ENCODE results near the gene RBM33.
"Not testable (repeated sequence)": the region's sequence is repeated elsewhere in the genome, so short reads cannot be mapped to it uniquely, and the experiment has no call there.

Gene RBM33, protein sequence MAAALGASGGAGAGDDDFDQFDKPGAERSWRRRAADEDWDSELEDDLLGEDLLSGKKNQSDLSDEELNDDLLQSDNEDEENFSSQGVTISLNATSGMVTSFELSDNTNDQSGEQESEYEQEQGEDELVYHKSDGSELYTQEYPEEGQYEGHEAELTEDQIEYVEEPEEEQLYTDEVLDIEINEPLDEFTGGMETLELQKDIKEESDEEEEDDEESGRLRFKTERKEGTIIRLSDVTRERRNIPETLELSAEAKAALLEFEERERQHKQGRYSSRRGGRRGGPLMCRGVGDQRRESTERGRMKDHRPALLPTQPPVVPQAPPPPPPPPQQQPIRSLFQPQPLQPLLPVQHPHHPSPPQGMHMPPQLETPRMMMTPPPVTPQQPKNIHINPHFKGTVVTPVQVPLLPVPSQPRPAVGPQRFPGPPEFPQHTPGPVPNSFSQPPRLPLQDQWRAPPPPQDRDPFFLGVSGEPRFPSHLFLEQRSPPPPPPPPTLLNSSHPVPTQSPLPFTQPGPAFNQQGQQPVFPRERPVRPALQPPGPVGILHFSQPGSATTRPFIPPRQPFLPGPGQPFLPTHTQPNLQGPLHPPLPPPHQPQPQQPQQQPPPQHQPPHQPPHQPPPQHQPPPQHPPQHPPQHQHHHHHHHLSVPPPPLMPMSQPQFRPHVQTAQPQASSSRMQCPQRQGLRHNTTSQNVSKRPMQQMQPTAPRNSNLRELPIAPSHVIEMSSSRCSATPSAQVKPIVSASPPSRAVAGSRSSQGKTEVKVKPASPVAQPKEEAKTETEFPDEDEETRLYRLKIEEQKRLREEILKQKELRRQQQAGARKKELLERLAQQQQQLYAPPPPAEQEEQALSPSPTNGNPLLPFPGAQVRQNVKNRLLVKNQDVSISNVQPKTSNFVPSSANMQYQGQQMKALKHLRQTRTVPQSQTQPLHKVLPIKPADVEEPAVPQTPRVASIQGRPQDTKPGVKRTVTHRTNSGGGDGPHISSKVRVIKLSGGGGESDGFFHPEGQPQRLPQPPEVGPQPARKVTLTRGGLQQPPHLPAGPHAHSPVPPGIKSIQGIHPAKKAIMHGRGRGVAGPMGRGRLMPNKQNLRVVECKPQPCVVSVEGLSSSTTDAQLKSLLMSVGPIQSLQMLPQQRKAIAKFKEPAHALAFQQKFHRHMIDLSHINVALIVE

DNA sequence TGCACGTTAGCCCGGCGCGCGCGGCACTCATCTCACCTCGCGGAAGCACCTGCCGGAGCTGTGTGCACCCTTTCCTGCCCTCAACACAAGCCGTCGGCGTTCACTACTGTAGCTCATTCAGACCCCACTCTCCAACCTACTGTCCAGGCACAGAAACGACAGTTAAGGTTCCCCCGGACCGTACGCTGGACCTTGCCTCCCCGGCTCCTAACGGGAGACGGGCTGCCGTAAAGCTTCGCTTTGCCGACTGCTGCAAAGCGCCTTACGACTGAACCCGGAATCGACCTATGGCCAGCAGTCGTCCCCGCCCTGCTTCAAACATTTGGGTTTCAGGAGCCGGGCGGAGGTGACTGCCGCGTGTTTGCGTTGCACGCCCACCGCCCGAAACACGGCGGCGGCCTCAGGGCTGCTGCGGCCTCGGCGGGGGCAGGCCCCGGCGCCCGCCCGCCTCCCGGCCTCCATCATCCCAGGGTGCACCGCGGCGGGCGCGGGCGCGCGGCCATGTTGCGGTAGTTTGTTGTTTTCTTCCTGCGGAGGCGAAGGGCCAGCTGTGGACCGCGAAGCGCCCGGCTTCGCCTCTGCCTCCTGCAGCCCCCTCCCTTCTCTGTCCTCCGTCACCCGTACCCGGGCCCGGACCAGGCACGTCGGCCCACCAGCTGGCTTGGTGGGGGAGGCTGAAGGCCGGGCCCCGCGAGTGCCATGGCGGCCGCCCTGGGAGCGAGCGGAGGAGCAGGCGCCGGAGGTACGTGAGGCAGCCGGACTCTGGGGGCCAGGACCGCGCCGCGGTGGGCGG, at the start of gene RBM33:
Gene RBM33 (plus strand): TSS at position 484 of the 793 bp plus-strand sequence. CDS start 216 bp downstream, at position 700.
- peak; percentile 82 for DNase-seq

DNA sequence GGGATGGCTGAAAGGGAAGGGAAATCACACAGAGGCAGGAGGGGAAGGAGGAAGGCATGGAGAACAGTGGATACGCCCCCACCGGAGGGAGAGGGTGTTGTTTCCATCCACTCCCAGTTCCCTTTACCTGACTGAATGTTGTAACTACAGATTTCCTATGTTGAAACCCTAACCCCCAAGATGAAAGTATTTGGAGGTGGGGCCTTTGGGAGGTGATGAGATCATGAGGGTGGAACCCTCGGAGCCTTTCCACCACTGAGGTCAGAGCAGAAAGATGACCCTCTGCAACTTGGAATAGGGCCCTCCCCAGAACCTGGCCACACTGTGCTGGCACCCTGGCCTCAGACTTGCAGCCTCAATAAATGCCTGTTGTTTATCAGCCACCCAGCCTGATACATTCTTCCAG, 49.5 kb upstream of the RBM33 start:
- DNase-seq: no peak

DNA sequence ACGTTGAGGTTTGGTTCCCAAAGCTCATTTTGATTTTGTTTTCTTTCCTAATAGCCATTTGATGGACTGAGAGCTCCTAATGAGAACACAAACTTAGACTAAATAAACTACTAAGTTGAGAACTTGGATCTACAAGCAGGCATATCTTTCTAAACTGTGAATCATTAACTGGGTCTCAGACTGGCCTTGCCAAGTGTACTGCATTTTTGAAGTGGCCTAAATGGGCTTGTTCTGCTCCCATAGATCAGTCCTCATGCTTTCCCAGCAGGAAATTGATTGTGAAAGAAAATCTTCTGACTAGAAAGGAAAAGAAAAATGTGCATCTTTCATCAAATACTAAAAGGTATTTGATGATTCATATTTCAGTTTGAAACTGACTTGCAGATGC, 46.7 kb upstream of the RBM33 start:
- DNase-seq: no peak

DNA sequence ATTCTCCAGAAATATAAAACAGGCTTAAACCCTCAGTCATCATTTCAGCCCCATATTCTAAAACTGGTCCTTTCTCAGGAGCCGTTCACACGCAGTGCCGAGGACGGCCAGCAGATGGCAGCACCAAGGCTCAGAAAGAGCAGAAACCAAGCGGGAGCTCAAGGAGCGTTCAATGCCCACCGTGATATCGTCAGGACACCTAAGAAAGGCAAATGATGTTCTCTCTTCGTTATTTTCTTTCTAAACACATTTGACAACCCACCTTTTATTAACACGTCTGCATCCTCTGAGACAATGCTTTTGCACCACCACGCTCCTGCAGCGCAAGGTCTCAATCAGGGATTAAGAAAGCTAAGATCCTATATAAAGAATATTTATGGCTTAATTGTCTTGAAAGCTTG, 45.7 kb upstream of the RBM33 start:
- DNase-seq: peak; percentile 71

DNA sequence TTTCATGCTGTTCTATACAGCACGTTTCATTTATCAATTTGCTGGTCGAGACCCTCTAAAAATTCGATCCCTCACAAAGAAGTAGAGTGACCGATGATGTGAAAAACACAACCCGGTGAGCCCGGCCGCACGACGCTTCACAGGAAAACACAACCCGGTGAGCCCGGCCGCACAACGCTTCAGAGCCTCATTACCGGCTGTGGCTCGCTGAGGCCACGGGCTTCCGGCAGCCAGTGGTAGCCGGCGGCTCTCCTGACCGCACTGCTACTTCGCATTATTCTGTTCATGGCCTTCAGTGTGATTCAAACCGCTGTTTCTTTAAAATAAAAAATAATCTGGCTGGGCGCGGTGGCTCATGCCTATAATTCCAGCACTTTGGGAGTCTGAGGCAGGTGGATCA, 42.3 kb upstream of the RBM33 start:
- no peak for DNase-seq

DNA sequence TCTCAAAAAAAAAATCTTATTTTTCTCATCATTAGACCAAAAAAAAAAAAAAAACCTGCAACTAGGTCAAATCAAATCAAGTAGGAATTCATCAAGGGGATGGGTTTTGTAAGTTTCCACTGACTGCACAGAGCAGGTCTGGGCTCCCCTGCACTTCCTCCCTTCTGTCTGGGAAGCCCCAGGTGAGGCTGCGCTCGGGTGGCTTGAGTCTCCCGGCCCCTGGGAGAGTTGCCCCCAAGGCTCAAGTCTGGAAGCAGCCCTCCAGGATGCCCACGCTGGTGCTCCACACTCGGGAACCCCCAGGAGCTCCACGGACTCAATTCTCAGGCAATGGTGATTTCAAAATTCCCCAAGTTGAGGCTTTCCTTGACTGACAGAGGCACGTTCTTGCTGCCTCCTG, 41.7 kb upstream of the RBM33 start:
- DNase-seq: no peak

DNA sequence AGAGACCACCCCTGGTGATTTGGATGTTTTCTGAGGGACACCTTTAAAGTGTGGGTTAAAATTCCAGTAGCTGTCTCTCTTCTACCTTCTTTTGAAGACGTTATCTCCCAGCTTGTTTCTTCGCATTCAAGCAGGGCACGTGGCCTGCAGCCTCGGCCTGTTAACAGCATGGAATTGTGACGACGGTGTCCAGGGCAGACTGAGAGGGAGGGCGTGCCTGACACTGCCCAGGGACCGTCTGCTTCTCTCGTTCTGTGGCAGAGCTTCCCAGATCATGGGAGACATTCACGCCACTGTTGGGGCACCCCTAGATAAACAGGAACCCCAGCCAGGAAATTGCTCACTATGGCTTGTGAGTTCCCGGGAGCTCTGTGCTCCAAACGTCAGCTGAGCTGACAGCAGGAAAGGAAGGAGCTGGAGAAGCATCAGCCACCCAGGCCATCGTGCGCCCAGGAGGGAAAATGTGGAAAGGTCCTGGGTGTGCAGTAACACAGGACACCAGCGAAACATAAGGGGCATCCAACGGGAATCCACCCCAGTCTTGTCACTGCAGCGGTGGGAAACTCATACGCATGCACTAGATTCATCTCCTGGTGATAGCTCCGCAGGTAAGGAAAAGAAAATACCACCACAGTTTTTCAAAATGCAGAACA, 41.1 kb upstream of the RBM33 start:
- DNase-seq: no peak

DNA sequence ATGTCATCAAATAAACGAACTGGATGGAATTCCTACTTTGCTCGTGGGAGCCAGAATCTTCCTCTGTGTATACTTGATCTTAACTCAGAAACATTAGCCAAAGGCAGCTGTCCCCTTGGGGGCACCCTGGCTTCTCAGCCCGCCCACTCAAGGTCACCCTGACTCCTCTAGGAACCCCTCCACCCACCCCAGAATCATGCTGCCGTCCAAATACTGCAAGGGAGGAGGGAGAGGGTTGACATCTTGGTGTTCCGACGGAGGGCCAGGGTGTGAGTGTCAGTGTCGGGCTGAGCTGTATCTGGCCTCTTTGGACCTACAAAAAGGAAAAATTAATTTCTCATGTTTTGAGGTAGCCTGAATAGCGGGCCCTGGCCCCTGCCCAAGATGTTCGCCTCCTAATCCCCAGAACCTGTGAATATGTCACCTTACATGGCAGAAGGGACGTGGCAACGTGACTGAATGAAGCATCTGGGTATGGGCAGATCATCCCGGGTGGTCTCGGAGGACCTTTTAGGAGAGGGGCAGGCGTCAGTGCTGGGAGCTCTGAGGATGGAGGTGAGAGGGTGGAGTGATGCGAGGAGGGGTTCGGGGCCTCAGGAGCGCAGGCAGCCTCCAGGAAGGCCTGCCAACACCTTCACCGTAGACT, 40.5 kb upstream of the RBM33 start:
- no peak for DNase-seq

DNA sequence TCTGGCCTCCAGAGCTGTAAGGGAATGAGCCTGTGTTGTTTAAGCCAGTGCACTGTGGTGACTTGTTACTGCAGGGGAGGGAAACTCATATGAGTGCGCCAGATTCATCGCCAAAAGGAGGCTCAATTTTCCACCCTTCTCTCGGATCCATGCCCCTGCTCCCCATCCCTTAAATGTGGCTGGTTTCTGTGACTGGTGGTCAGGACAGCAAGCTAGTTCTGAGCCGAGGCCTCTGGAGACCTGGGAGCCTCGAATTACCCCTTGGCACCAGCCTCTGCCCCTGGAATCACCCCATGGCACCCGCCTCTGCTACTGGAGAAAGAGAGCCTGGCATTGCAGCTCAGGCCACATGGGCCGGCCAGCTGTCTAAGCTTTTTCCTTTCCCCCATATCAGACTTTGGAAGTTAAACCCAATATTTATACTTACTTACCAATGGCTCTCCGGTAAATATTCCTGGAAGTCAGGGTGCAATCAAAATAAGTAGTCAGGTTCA, 39.9 kb upstream of the RBM33 start:
- no peak for DNase-seq

DNA sequence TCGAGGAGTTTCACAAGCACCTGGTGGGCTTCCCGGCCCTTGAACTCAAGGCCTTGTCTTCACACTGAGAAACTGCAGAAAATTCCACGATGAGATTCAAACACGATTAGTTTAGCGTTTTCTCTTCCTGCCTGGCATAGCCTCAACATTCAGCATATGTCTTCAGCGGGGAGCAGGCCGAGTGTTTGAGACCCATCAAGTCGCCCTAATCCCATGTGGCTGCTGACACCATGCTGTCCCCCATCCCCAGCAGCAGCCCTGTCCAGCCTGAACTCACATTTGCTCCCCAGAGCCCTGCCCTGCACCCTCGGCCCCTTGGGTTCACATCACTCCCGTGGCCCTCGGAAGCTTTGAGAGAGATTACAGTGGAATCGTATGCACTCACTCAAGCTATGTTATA, 35.3 kb upstream of the RBM33 start:
- no peak for DNase-seq

DNA sequence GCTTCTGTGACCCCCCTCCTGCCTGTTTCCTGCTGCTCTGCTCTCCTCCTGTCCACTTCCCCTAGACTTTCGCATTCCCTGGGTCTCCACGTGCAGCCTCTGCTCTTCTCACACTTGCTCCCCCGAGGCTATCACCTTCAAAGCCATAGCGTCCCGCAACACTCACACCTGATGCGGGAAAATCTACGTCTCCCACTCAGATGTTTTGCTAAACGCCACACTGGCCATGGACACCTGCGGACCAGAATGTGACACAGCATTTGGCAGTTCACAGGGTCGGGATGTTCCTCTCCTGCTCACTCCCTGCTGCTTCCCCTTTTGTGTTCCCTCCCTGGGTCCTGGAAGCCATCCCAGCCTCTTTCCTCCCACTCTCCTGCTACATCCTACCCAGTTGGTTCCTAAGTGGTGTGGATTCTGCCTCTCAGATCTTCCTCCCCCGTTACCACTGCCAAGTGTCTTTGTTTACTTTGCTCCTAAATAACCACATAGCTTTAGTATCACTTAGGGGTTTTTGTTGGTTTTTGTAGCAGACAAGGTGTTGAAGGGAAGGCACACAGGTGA, 33.7 kb upstream of the RBM33 start:
- no peak for DNase-seq

DNA sequence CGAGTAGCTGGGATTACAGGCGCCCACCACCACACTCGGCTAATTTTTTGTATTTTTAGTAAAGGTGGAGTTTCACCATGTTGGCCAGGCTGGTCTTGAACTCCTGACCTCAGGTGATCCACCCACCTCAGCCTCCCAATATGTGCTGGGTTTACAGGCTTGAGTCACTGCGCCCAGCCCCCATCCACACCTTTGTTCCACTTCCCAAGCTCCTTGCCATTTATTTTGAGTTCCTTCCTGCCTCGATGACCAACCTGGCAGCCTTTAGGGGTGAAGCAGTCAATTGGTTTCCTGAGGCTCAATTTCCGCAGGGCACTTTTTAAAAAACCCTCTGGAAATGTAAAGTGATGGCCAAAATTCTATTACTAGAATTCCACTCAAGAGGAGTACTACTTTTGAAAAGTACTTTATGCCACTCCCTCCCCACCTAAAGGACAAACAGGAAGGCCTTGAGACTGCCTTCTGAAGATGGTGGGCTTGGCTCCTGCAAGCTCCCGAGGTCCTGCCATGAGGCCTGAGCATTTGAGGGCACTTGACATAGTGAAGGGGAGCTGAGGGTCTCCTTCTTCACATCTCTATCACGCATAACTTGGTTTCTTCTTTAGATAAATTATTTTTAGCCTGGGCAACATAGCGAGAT, 32.5 kb upstream of the RBM33 start:
- no peak for DNase-seq

DNA sequence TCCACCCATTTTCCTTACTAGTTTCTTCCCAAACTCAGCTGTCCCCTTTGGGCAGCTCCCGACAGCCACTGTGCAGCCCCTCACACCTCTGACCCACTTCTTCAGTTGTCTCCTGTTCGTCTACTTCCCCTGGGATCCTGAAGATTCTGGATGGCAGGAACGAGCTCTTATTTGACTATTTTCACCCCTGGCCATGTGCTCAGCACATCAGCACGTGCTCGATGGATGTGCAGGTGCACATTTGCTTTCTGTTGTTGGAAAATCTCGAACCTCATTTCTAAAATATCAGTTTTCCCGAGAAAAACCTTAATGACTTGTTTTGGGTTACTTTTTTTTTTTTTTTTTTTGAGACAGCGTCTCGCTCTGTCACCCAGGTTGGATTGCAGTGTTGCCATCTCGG, 31.8 kb upstream of the RBM33 start:
- no peak for DNase-seq

DNA sequence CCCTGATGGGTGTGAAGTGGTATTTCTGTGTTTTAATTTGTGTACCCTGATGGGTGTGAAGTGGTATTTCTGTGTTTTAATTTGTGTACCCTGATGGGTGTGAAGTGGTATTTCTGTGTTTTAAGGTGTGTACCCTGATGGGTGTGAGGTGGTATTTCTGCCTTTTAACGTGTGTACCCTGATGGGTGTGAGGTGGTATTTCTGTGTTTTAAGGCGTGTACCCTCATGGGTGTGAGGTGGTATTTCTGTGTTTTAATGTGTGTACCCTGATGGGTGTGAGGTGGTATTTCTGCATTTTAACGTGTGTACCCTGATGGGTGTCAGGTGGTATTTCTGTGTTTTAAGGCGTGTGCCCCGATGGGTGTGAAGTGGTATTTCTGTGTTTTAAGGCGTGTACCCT, 29.4 kb upstream of the RBM33 start:
- not testable (repeated sequence) for DNase-seq

DNA sequence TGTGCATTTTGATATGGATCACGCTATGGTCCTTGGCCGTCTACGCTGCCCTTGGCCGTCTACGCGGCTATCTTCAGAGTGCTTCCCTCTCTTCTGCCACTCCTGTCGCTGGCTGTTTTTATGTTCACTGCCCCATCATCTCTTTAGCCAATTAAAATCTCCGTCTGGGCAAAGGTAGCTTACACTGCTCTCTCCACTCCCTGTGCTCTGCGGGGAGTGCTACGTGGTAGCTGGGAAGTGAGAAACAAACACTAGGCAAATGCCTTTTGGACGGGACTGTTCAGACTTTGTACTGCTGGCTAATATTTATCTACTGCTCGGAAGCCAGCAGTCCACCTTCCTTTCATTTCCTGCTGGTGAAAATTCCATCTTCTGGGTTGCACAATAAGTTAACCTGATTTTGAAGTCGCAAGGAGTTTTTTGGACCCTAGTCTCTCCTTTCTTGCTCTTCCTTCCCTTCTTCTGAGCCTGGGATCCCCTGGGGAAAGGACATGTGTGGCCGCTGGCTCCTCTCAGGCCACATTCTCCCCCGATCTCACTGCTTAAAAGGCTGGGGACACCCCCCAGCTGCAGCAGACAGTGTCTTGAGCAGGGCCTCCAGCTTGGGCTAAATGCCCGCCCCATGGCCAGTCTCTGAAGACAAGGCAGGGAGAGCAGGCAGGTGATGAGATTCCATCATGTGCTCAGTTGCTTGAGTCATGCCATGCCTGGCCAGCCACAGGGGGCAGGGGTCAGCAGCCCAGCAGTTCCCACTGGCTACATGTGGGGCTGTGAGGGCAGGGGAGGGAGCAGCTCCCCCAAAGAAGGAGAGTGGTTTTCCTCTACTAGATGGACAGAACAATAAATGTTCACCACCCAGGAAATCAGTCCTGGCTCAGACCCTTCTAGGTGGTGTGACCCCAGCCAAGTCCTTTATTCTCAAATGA, 25.5 kb upstream of the RBM33 start:
- no peak for DNase-seq

DNA sequence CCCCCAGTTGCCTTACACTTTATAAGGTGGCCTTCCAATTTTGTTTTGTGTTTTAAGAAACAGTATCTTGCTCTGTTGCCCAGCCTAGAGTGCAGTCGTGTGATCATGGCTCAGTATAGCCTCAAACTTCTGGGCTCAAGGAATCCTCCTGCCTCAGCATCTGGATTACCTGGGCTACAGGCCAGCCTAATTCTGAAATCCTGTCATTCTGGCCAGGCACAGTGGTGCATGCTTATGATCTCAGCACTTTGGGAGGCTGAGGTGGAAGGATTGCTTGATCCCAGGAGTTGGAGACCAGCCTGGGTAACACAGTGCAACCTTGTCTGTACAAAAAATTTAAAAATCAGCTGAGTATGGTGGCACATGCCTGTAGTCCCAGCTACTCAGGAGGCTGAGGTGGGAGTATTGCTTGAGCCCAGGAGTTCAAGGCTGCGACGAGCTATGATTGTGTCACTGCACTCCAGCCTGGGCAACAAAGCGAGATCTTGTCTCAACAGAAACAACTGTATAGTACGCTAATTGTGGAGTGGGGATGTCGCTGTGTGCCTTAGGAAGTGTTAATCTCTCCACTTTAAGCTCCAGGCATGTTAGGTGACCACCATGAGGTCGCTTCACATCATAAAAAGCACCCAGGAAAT, 24.7 kb upstream of the RBM33 start:
- DNase-seq: no peak

DNA sequence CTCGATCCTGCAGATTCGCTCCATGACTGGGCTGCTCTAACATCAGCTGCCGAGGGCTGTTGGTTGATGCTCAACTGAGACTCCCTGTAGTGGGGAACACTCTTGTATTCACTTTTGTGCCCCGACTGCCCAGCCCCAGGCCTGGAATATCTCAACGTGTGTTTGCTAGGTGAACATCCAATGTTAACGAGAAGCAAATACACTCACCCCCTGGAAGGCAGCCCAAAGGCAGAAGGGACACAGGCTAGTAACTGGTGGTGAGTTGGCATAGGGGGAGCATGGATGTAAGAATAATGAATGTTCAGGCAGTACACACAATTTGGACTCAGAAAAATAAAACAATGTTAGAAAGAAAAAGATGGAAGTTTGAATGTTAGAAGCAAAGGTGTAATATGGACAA, 24.0 kb upstream of the RBM33 start:
- no peak for DNase-seq

DNA sequence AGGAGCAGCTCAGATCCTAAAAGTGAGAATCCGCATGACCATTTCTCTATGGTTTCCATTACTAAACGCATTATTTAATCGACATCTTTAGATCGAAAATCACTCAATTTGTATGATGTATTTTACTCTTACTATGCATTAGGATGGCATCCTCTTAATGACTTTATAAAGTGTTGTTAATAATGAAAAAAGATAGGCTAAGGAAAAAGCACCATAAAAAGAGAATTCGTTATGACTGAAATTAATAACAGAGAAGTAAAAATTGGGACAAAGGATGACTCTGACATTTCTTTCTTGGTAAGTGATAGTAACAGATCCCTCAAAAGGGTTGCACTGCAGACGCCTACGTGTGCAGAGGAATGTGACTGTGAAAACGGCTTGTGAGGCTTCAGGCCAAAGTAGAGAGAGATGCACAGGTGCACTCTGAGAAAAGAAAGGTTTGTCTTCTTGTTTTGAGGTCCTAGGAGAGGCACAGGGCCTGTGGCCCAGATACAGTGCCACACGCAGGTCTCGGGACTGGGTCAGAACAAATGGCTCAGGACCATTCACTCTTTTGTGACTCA, 23.0 kb upstream of the RBM33 start:
- no peak for DNase-seq

DNA sequence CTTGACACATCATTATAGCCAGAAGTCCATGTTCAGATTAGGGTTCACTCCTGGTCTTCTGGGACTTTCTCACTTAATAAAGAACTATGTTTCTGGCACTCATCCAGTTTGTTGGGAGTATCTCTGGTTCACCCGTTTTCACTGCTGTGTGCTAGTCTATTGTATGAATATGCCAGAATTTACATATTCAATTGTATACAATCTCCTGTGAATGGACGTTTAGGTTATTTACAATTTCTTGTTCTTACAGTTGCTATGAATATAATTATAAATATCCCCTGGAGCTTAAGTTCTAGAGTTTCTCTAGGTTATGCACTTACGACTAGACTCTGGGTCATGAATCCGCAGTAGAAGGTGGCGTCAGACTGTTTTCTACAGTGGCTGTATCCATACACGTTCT, 20.0 kb upstream of the RBM33 start:
- DNase-seq: no peak
